Trophoblast cell (in vitro differentiated cells and primary cell): Measurements from ENCODE around the gene C16orf92.

ENCODE experiments used
- DNase-seq, 2 donors: peaks; one replicate each; pipeline ENCODE4 v3.0.0-alpha.2; 2016
- H2AFZ ChIP-seq: 2 replicates; pipeline ENCODE4 v1.6.1; 2013; ENCODE audit warnings: low read length, moderate library complexity, mild to moderate bottlenecking; ENCODE audit not compliant: insufficient read depth, poor library complexity
- H2AK5ac ChIP-seq: 2 replicates; pipeline ENCODE4 v1.6.1; 2013; ENCODE audit warnings: mild to moderate bottlenecking, low read length
- H2BK120ac ChIP-seq: 2 replicates; pipeline ENCODE4 v1.6.1; 2013; ENCODE audit warnings: low read length, mild to moderate bottlenecking, moderate library complexity; ENCODE audit not compliant: insufficient read depth, poor library complexity
- H2BK12ac ChIP-seq: 2 replicates; pipeline ENCODE4 v1.6.1; 2013; ENCODE audit warnings: mild to moderate bottlenecking, low read length, moderate library complexity
- H2BK5ac ChIP-seq: 2 replicates; pipeline ENCODE4 v1.6.1; 2013; ENCODE audit warnings: low read length, low read depth, moderate library complexity, mild to moderate bottlenecking; ENCODE audit not compliant: poor library complexity
- H3K14ac ChIP-seq: 2 replicates; pipeline ENCODE4 v1.6.1; 2013; ENCODE audit warnings: mild to moderate bottlenecking, low read length
- H3K18ac ChIP-seq: 2 replicates; pipeline ENCODE4 v1.6.1; 2013; ENCODE audit warnings: mild to moderate bottlenecking, low read length
- H3K23ac ChIP-seq: 2 replicates; pipeline ENCODE4 v1.6.1; 2013; ENCODE audit warnings: low read length
- H3K27ac ChIP-seq: 2 replicates; pipeline ENCODE4 v1.5.1; 2013; ENCODE audit warnings: low read depth, mild to moderate bottlenecking, inconsistent platforms, low read length, moderate library complexity
- H3K27me3 ChIP-seq: 2 replicates; pipeline ENCODE4 v1.6.1; 2013; ENCODE audit warnings: inconsistent platforms, mild to moderate bottlenecking, low read length, moderate library complexity; ENCODE audit not compliant: insufficient read depth
- H3K36me3 ChIP-seq, 2 experiments: 1 replicate in 1 of 2; 2 replicates in 1 of 2; pipeline ENCODE4 v1.6.1; 2013; ENCODE audit warnings: low read length in 2 of 2, mild to moderate bottlenecking in 2 of 2, moderate library complexity in 1 of 2; ENCODE audit not compliant: insufficient read depth in 2 of 2, control insufficient read depth in 1 of 2
- H3K4ac ChIP-seq: 2 replicates; pipeline ENCODE4 v1.6.1; 2013; ENCODE audit warnings: low read depth, mild to moderate bottlenecking, low read length, moderate library complexity
- H3K4me1 ChIP-seq, 2 experiments: 1 replicate in 1 of 2; 2 replicates in 1 of 2; pipeline ENCODE4 v1.6.1; 2013; ENCODE audit warnings: low read length in 2 of 2, mild to moderate bottlenecking in 2 of 2, moderate library complexity in 1 of 2; ENCODE audit not compliant: insufficient read depth in 2 of 2, control insufficient read depth in 1 of 2
- H3K4me2 ChIP-seq: 2 replicates; pipeline ENCODE4 v1.6.1; 2013; ENCODE audit warnings: inconsistent platforms, mild to moderate bottlenecking, low read length, moderate library complexity
- H3K4me3 ChIP-seq: 2 replicates; pipeline ENCODE4 v1.5.1; 2013; ENCODE audit warnings: mild to moderate bottlenecking, low read depth, low read length, inconsistent platforms
- H3K79me1 ChIP-seq: one replicate; pipeline ENCODE4 v1.6.1; 2013; ENCODE audit warnings: low read length
- H3K79me2 ChIP-seq: 2 replicates; pipeline ENCODE4 v1.6.1; 2013; ENCODE audit warnings: low read length, mild to moderate bottlenecking; ENCODE audit not compliant: control insufficient read depth, insufficient read depth, poor library complexity
- H3K9ac ChIP-seq: 2 replicates; pipeline ENCODE4 v1.6.1; 2013; ENCODE audit warnings: mild to moderate bottlenecking, low read length
- H3K9me3 ChIP-seq: 2 replicates; pipeline ENCODE4 v1.6.1; 2013; ENCODE audit warnings: low read depth, mild to moderate bottlenecking, control low read depth, inconsistent platforms, low read length; ENCODE audit not compliant: insufficient read depth
- H4K12ac ChIP-seq: 2 replicates; pipeline ENCODE4 v1.6.1; 2013; ENCODE audit warnings: low read depth, mild to moderate bottlenecking, low read length, moderate library complexity
- H4K8ac ChIP-seq: 2 replicates; pipeline ENCODE4 v1.6.1; 2013; ENCODE audit warnings: low read depth, mild to moderate bottlenecking, low read length, moderate library complexity
- H4K91ac ChIP-seq: one replicate; pipeline ENCODE4 v1.6.1; 2013; ENCODE audit warnings: low read depth, mild to moderate bottlenecking, low read length, moderate library complexity
- WGBS: extraction: QIAGEN DNeasy Blood & Tissue Kit; methylation state at CpG from one replicate; pipeline ENCODE4 v1.1.7; 2013; ENCODE audit warnings: missing lambda C conversion rate; ENCODE audit not compliant: insufficient read length, insufficient coverage; ENCODE audit errors: extremely low coverage; 5-methylcytosine and 5-hydroxymethylcytosine counted together

The C16orf92 gene

DNA sequence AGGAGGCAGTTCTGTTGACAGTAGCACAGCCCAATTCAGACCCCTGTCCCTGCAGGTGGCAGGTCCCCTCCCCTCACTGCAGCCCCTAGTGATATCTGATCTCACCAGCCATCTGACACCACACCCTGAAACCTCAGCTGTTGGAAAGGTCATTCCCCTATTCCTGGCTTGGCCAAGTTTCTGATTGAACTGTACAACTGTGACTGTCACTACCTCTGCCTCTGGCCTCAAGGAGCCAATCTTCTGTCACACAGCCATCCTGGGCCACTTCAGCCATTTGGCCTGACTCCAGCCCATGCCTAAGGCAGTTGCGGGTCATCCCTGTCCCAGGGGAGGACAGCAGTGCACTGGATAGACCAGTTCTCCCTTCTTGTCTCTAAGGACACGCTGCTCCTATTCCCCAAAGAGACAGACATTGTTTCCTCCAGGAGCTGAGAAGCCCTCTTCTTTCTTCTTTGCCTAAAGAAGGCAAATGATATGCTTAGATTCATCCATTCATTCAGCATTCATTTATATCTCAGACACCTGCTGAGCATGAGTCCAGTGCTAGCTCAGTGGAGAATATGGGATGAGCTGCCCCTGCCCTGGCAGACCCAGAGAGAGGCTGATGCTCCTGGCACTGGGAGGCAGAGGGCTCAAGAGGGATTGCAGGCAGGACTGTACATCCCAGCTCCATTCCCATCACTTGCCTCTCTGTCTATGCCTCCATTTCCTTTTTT is 38.0 kb downstream of the C16orf92 start:
- H2BK12ac ChIP-seq, result no peak overlapping the region
- no CpG with 5 or more reads among the region's 2 CpGs for WGBS
- peak; percentile 71 to 79 for DNase-seq
- no peak overlapping the region for H3K9ac ChIP-seq
- no peak overlapping the region for H3K4ac ChIP-seq
- H2BK120ac ChIP-seq, result no peak overlapping the region
- no peak overlapping the region for H2AK5ac ChIP-seq
- H3K4me1 ChIP-seq, result peaks cover 15 to 21% of the 10 kb centered on the region in 2 experiments
- peaks cover 14% of the 10 kb centered on the region for H3K79me1 ChIP-seq
- no peak overlapping the region for H3K4me3 ChIP-seq
- H2BK5ac ChIP-seq, result no peak overlapping the region
- no peak overlapping the region for H4K8ac ChIP-seq
- peaks cover 12% of the 10 kb centered on the region for H3K79me2 ChIP-seq
- no peak overlapping the region for H3K18ac ChIP-seq
- H3K14ac ChIP-seq, result no peak overlapping the region
- H3K27me3 ChIP-seq, result no peaks in the 10 kb centered on the region
- H2AFZ ChIP-seq, result no peak overlapping the region
- H3K9me3 ChIP-seq, result no peaks in the 10 kb centered on the region
- no peak overlapping the region for H4K12ac ChIP-seq
- H3K27ac ChIP-seq, result no peak overlapping the region
- H3K36me3 ChIP-seq, result peaks cover 0 to 1% of the 10 kb centered on the region in 2 experiments
- H4K91ac ChIP-seq, result no peak overlapping the region
- no peak overlapping the region for H3K4me2 ChIP-seq
- H3K23ac ChIP-seq, result no peak overlapping the region

DNA sequence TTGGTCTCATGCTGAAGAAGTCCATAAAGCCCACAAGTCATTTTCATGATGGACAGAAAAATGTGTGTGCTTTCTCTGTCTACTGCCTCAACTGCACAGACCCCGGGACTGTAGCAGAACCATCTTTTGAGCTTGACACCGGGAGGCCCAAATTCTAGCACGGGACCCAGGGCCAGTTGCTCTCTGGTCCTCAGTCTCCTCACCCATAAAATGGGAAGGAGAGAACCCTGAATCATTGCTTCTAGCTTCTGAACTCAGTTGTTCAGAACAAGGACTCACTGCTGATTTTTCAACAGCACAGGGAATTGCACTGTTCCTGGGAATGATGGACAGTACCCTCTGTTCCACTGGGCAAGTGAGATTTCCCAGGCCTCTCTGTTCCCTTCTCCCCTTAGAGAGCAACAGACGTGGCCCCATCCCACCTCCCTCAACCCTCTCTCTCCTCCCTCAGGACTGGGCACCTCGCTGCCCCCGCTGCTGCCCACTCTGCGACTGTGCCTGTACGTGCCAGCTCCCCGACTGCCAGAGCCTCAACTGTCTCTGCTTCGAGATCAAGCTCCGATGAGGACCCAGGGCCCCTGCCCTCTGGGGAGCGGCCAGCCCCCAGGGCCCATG is 40.4 kb downstream of the C16orf92 start:
- Histone ChIP-seq H3K18ac (peak overlapping the region; percentile 68), H3K79me2 (peaks cover 26% of the 10 kb centered on the region)
- WGBS, result no CpG with 5 or more reads among the region's 12 CpGs

DNA sequence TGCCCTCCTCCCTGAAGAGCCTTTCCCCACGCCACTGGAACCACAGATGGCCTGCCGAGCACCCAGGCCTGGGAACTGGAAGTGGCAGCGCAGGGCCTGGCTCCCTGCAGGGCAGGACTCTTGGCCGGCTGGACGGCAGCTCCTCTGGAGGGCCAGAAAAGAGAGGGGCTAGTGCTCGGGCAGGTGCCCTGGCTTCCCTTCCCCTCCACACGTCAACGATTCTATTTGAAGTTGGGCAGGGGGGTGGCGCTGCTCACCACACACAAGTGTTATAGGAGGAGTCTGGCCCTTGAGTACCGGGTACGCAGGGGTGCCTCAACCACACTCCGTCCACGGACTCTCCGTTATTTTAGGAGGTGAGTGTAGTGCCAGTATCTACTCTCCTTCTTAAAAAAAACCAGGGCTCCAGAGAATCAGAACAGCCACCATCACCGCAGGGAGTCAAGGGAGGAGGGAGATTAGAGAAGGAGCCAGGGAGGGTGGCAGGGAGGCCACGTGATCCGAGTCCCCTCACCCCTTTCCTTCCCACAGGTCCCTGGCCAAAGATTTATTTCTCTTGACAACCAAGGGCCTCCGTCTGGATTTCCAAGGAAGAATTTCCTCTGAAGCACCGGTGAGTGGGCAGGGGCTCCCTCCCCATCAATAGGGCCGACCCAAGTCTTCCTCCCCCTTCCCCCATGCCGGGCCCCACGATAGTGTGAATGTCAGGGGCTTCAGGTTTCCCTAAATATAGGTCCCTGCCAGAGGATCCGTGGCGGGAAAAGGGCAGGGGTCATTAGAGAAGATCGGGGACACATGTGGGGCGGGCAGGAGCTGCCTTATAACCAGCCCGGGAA is 41.1 kb downstream of the C16orf92 start:
- Histone ChIP-seq H2BK5ac (peak overlapping the region; percentile 85), H3K9me3 (no peaks in the 10 kb centered on the region), H2AK5ac (peak overlapping the region; percentile 86), H4K8ac (peak overlapping the region; percentile 83), H3K18ac (peak overlapping the region; percentile 68), H3K27me3 (no peaks in the 10 kb centered on the region), H2AFZ (peak overlapping the region; percentile 5), H3K79me1 (peaks cover 19% of the 10 kb centered on the region), H2BK12ac (peak overlapping the region; percentile 8), H3K36me3 (peaks cover 22% of the 10 kb centered on the region in 2 experiments), H3K27ac (peak overlapping the region; percentile 100), H3K4me2 (peak overlapping the region; percentile 96), H3K4ac (peak overlapping the region; percentile 54), H4K91ac (peak overlapping the region; percentile 93), H2BK120ac (peak overlapping the region; percentile 73), H3K4me1 (peaks cover 24 to 33% of the 10 kb centered on the region in 2 experiments), H3K23ac (no peak overlapping the region), H3K9ac (peak overlapping the region; percentile 45), H3K14ac (peak overlapping the region; percentile 90), H3K79me2 (peaks cover 26% of the 10 kb centered on the region), H3K4me3 (peak overlapping the region; percentile 86), H4K12ac (peak overlapping the region; percentile 56)
- no peak for DNase-seq
- WGBS, result no CpG with 5 or more reads among the region's 27 CpGs

More for the DNA sequence above, 40.4 kb downstream of the C16orf92 start:
- H2AK5ac ChIP-seq, result peak overlapping the region; percentile 86
- H3K79me1 ChIP-seq, result peaks cover 19% of the 10 kb centered on the region
- H3K4me2 ChIP-seq, result peak overlapping the region; percentile 96
- peak overlapping the region; percentile 56 for H4K12ac ChIP-seq
- H3K27me3 ChIP-seq, result no peaks in the 10 kb centered on the region
- peak overlapping the region; percentile 83 for H4K8ac ChIP-seq
- H3K4ac ChIP-seq, result peak overlapping the region; percentile 50
- no peak overlapping the region for H3K23ac ChIP-seq
- H2BK12ac ChIP-seq, result no peak overlapping the region
- peak overlapping the region; percentile 5 for H2AFZ ChIP-seq
- H3K4me1 ChIP-seq, result peaks cover 24 to 33% of the 10 kb centered on the region in 2 experiments
- peak overlapping the region; percentile 93 for H4K91ac ChIP-seq
- H3K27ac ChIP-seq, result no peak overlapping the region
- H2BK5ac ChIP-seq, result peak overlapping the region; percentile 10
- H3K4me3 ChIP-seq, result no peak overlapping the region
- H2BK120ac ChIP-seq, result peak overlapping the region; percentile 73
- H3K36me3 ChIP-seq, result peaks cover 15% of the 10 kb centered on the region in 2 experiments
- no peak for DNase-seq
- peak overlapping the region; percentile 53 for H3K14ac ChIP-seq
- no peak overlapping the region for H3K9ac ChIP-seq
- H3K9me3 ChIP-seq, result no peaks in the 10 kb centered on the region

DNA sequence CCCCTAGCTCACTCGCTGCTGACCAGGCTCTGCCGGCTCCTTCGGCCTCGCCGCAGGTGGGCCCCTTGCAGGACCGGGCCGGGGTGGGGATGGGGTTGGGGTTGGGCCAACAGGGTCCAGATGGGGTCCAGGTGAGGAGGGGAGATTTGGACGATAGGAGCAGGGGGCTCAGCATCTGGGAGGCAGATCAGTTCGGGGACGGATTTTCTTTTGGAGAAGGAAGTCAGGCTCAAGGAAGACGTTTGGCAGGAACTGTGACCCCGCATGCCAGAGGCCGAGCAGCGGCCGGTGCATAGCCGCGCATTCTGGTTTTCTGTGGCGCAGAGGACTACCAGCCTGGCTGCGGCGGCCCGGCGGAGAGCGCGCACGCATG is 41.7 kb downstream of the C16orf92 start:
- Histone ChIP-seq H3K4me2 (peak overlapping the region; percentile 96), H3K14ac (peak overlapping the region; percentile 90), H3K27ac (peak overlapping the region; percentile 100), H3K27me3 (no peaks in the 10 kb centered on the region), H4K8ac (peak overlapping the region; percentile 83), H4K12ac (peak overlapping the region; percentile 64), H2AFZ (peak overlapping the region; percentile 78), H3K18ac (peak overlapping the region; percentile 92), H3K79me1 (peaks cover 19% of the 10 kb centered on the region), H3K79me2 (peaks cover 26% of the 10 kb centered on the region), H4K91ac (peak overlapping the region; percentile 93), H3K23ac (no peak overlapping the region), H2AK5ac (peak overlapping the region; percentile 60), H2BK12ac (peak overlapping the region; percentile 8), H2BK120ac (peak overlapping the region; percentile 81), H3K4ac (peak overlapping the region; percentile 54), H2BK5ac (peak overlapping the region; percentile 85), H3K9ac (peak overlapping the region; percentile 81), H3K9me3 (no peaks in the 10 kb centered on the region), H3K4me3 (peak overlapping the region; percentile 86), H3K36me3 (peaks cover 27 to 29% of the 10 kb centered on the region in 2 experiments), H3K4me1 (peaks cover 24 to 33% of the 10 kb centered on the region in 2 experiments)
- WGBS, result no CpG with 5 or more reads among the region's 25 CpGs
- DNase-seq, result no peak
